Adipocyte (in vitro differentiated cells): Measurements from ENCODE around the gene OLR1.

Experiments
- DNase-seq: peaks from one replicate; pipeline ENCODE4 v3.0.0-alpha.2; 2015; ENCODE audit warnings: low read depth
- H3K27me3 ChIP-seq: replicated peaks from 2 replicates; pipeline ENCODE4 v1.7.0; 2013; ENCODE audit warnings: mild to moderate bottlenecking, low read length, moderate library complexity; ENCODE audit not compliant: control insufficient read depth, insufficient read depth
- H3K36me3 ChIP-seq: 2 replicates; pipeline ENCODE4 v1.7.0; 2013; ENCODE audit warnings: low read length, mild to moderate bottlenecking, moderate library complexity; ENCODE audit not compliant: control insufficient read depth, insufficient read depth, severe bottlenecking
- H3K4me1 ChIP-seq: 2 replicates; pipeline ENCODE4 v1.7.0; 2013; ENCODE audit warnings: mild to moderate bottlenecking, low read length, moderate library complexity; ENCODE audit not compliant: control insufficient read depth, insufficient read depth
- H3K4me3 ChIP-seq: 2 replicates; pipeline ENCODE4 v1.7.0; 2013; ENCODE audit warnings: mild to moderate bottlenecking, low read length, moderate library complexity
- H3K9ac ChIP-seq: 2 replicates; pipeline ENCODE4 v1.7.0; 2013; ENCODE audit warnings: mild to moderate bottlenecking, low read length, moderate library complexity
- H3K9me3 ChIP-seq: 2 replicates; pipeline ENCODE4 v1.7.0; 2013; ENCODE audit warnings: mild to moderate bottlenecking, low read length, moderate library complexity; ENCODE audit not compliant: control insufficient read depth

Gene OLR1

GRCh38 chr12:10165421-10165820 is 6.5 kb downstream of the OLR1 start:
- Histone ChIP-seq H3K9ac (no peak overlapping the region), H3K36me3 (no peaks in the 10 kb centered on the region), H3K27me3 (no peaks in the 10 kb centered on the region), H3K4me1 (peaks cover 8% of the 10 kb centered on the region), H3K4me3 (no peak overlapping the region), H3K9me3 (no peaks in the 10 kb centered on the region)
- no peak for DNase-seq

GRCh38 chr12:10163084-10163483 is 8.8 kb downstream of the OLR1 start:
- Histone ChIP-seq H3K4me3 (no peak overlapping the region), H3K27me3 (no peaks in the 10 kb centered on the region), H3K9me3 (no peaks in the 10 kb centered on the region), H3K9ac (no peak overlapping the region), H3K4me1 (peaks cover 8% of the 10 kb centered on the region), H3K36me3 (no peaks in the 10 kb centered on the region)
- no peak for DNase-seq

GRCh38 chr12:10160617-10161385 is 11.1 kb downstream of the OLR1 start:
- H3K9ac ChIP-seq = no peak overlapping the region
- no peaks in the 10 kb centered on the region for H3K36me3 ChIP-seq
- no peak overlapping the region for H3K4me3 ChIP-seq
- H3K27me3 ChIP-seq = no peaks in the 10 kb centered on the region
- no peaks in the 10 kb centered on the region for H3K4me1 ChIP-seq
- no peak for DNase-seq
- H3K9me3 ChIP-seq = no peaks in the 10 kb centered on the region

- Histone ChIP-seq H3K9me3 (no peaks in the 10 kb centered on the region), H3K4me3 (no peak overlapping the region), H3K36me3 (no peaks in the 10 kb centered on the region), H3K4me1 (no peaks in the 10 kb centered on the region), H3K9ac (no peak overlapping the region), H3K27me3 (no peaks in the 10 kb centered on the region)
- DNase-seq = no peak
These were observed 12.7 kb downstream of the OLR1 start for GRCh38 chr12:10159280-10159679.

GRCh38 chr12:10158406-10158805 is 13.5 kb downstream of the OLR1 start:
- Histone ChIP-seq H3K9me3 (no peaks in the 10 kb centered on the region), H3K27me3 (no peaks in the 10 kb centered on the region), H3K9ac (no peak overlapping the region), H3K4me3 (no peak overlapping the region), H3K36me3 (no peaks in the 10 kb centered on the region), H3K4me1 (peaks cover 8% of the 10 kb centered on the region)
- no peak for DNase-seq

- no peak for DNase-seq
- no peaks in the 10 kb centered on the region for H3K9me3 ChIP-seq
- no peaks in the 10 kb centered on the region for H3K36me3 ChIP-seq
- peaks cover 16% of the 10 kb centered on the region for H3K4me1 ChIP-seq
- no peak overlapping the region for H3K4me3 ChIP-seq
- H3K27me3 ChIP-seq = no peaks in the 10 kb centered on the region
- no peak overlapping the region for H3K9ac ChIP-seq
These were observed 16.0 kb downstream of the OLR1 start for GRCh38 chr12:10155966-10156365.

GRCh38 chr12:10154145-10154496 is 17.8 kb downstream of the OLR1 start:
- Histone ChIP-seq H3K4me3 (peak overlapping the region; percentile 79), H3K36me3 (no peaks in the 10 kb centered on the region), H3K9me3 (no peaks in the 10 kb centered on the region), H3K4me1 (peaks cover 16% of the 10 kb centered on the region), H3K27me3 (no peaks in the 10 kb centered on the region), H3K9ac (peak overlapping the region; percentile 84)
- DNase-seq = no peak

- no peaks in the 10 kb centered on the region for H3K36me3 ChIP-seq
- no peaks in the 10 kb centered on the region for H3K9me3 ChIP-seq
- peak; percentile 85 for DNase-seq
- no peaks in the 10 kb centered on the region for H3K27me3 ChIP-seq
- H3K4me3 ChIP-seq = peak overlapping the region; percentile 79
- H3K9ac ChIP-seq = peak overlapping the region; percentile 84
- peaks cover 16% of the 10 kb centered on the region for H3K4me1 ChIP-seq
These were observed 18.4 kb downstream of the OLR1 start for GRCh38 chr12:10153271-10154144.

GRCh38 chr12:10151621-10152020 is 20.3 kb downstream of the OLR1 start:
- no peak overlapping the region for H3K4me3 ChIP-seq
- peaks cover 16% of the 10 kb centered on the region for H3K4me1 ChIP-seq
- peaks cover 3% of the 10 kb centered on the region for H3K9me3 ChIP-seq
- H3K36me3 ChIP-seq = no peaks in the 10 kb centered on the region
- H3K9ac ChIP-seq = no peak overlapping the region
- no peak for DNase-seq
- no peaks in the 10 kb centered on the region for H3K27me3 ChIP-seq

- no peak overlapping the region for H3K4me3 ChIP-seq
- peaks cover 7% of the 10 kb centered on the region for H3K4me1 ChIP-seq
- no peak overlapping the region for H3K9ac ChIP-seq
- no peaks in the 10 kb centered on the region for H3K27me3 ChIP-seq
- H3K9me3 ChIP-seq = peaks cover 3% of the 10 kb centered on the region
- no peaks in the 10 kb centered on the region for H3K36me3 ChIP-seq
- DNase-seq = no peak
These were observed 24.1 kb downstream of the OLR1 start for GRCh38 chr12:10147714-10148403.

GRCh38 chr12:10142976-10143589 is 28.8 kb downstream of the OLR1 start:
- no peaks in the 10 kb centered on the region for H3K27me3 ChIP-seq
- DNase-seq = no peak
- peaks cover 3% of the 10 kb centered on the region for H3K4me1 ChIP-seq
- no peaks in the 10 kb centered on the region for H3K36me3 ChIP-seq
- no peak overlapping the region for H3K4me3 ChIP-seq
- no peak overlapping the region for H3K9ac ChIP-seq
- H3K9me3 ChIP-seq = peaks cover 3% of the 10 kb centered on the region
